Endothelial cell of umbilical vein (primary cell): ENCODE results near the gene PCSK6. TPM values are rescaled to one million over a fixed set of nuclear protein-coding genes. Genes with fewer than 3 reads are reported as not detected.

Source experiments
- BruUV-seq: library from RNA; stranded (reverse); fragments of 400-500 nt; replicated peaks from 2 replicates; lab custom pipeline; 2021; lab: Mats Ljungman, UMichigan
- CTCF ChIA-PET: fragments of 300-600, 350-600 bp; sonication (Branson Sonifier 250); formaldehyde crosslinking; loops from one replicate; lab custom pipeline; 2021; ENCODE audit warnings: antibody characterized with exemption, inconsistent platforms; lab: Charles Lee
- POLR2A ChIA-PET: fragments of 300-600, 350-600 bp; sonication (Branson Sonifier 250); formaldehyde crosslinking; loops from one replicate; lab custom pipeline; 2021; ENCODE audit warnings: antibody characterized with exemption, inconsistent platforms; lab: Charles Lee
- DNase-seq: peaks from one replicate; pipeline ENCODE4 v3.0.0-alpha.2; 2011; ENCODE audit warnings: low read depth, low spot score
- FAIRE-seq: peaks from 2 replicates; lab custom pipeline; 2011; peaks lifted over from hg19 to GRCh38; lab: Jason Lieb, UNC
- H2AFZ ChIP-seq: 2 replicates; pipeline ENCODE4 v1.6.0; 2012; ENCODE audit warnings: low read depth, low read length, control low read depth, inconsistent platforms
- H3K27ac ChIP-seq: 2 replicates; pipeline ENCODE4 v1.5.1; 2011; ENCODE audit warnings: low read depth, mild to moderate bottlenecking, control low read depth, low read length, moderate library complexity; ENCODE audit not compliant: insufficient read depth
- H3K27me3 ChIP-seq, 2 experiments: 2 replicates each; pipeline versions ENCODE4 v1.6.0 to v1.6.1; 2011; ENCODE audit warnings: low read length in 2 of 2, mixed read lengths in 1 of 2; ENCODE audit not compliant: control insufficient read depth in 2 of 2, insufficient read depth in 2 of 2
- H3K36me3 ChIP-seq, 2 experiments: 2 replicates in 1 of 2; 3 replicates in 1 of 2; pipeline ENCODE4 v1.5.1; 2011; ENCODE audit warnings: low read length in 2 of 2, mild to moderate bottlenecking in 1 of 2, moderate library complexity in 1 of 2; ENCODE audit not compliant: control insufficient read depth in 2 of 2, insufficient read depth in 2 of 2; ENCODE audit errors: extremely low read depth in 1 of 2
- H3K4me1 ChIP-seq: 3 replicates; pipeline ENCODE4 v1.5.1; 2011; ENCODE audit warnings: mild to moderate bottlenecking, low read length; ENCODE audit not compliant: control insufficient read depth, insufficient read depth; ENCODE audit errors: extremely low read depth
- H3K4me2 ChIP-seq: 2 replicates; pipeline ENCODE4 v1.6.1; 2011; ENCODE audit warnings: low read length, control low read depth, mixed read lengths; ENCODE audit not compliant: insufficient read depth
- H3K4me3 ChIP-seq, 3 experiments: fragments of 200-600 bp in 1 of 3; sonication (generic), shearing (Covaris generic) in 1 of 3; replicated peaks in 1 of 3; 2 replicates each; pipeline ENCODE4 v1.5.1; 2011 to 2016; ENCODE audit warnings: control low read depth in 3 of 3, low read length in 3 of 3, mild to moderate bottlenecking in 2 of 3, inconsistent platforms in 1 of 3, low read depth in 1 of 3, moderate library complexity in 1 of 3; ENCODE audit not compliant: insufficient read depth in 1 of 3
- H3K79me2 ChIP-seq: 2 replicates; pipeline ENCODE4 v1.6.0; 2012; ENCODE audit warnings: low read length, inconsistent platforms; ENCODE audit not compliant: control insufficient read depth, insufficient read depth
- H3K9ac ChIP-seq: replicated peaks from 2 replicates; pipeline ENCODE3; 2011; ENCODE audit warnings: low read length, control low read depth; ENCODE audit not compliant: insufficient read depth; ENCODE audit errors: extremely low read depth
- H3K9me1 ChIP-seq: replicated peaks from 3 replicates; pipeline ENCODE4 v1.6.0; 2011; ENCODE audit warnings: mild to moderate bottlenecking, low read length; ENCODE audit not compliant: control insufficient read depth, insufficient read depth; ENCODE audit errors: extremely low read depth
- H3K9me3 ChIP-seq: replicated peaks from 2 replicates; pipeline ENCODE4 v1.5.1; 2012; ENCODE audit warnings: low read length, inconsistent platforms; ENCODE audit not compliant: control insufficient read depth, insufficient read depth
- H4K20me1 ChIP-seq: replicated peaks from 2 replicates; pipeline ENCODE3; 2011; ENCODE audit warnings: mild to moderate bottlenecking, low read length; ENCODE audit not compliant: control insufficient read depth, insufficient read depth; ENCODE audit errors: extremely low read depth
- EZH2 ChIP-seq: IDR thresholded peaks from 2 replicates; pipeline ENCODE4 v1.6.1; 2012; ENCODE audit warnings: borderline replicate concordance, low read depth, mild to moderate bottlenecking, moderate library complexity, low read length, inconsistent platforms; ENCODE audit not compliant: severe bottlenecking
- FOS ChIP-seq: IDR thresholded peaks from 2 replicates; pipeline ENCODE4 v1.6.1; 2011; ENCODE audit warnings: mild to moderate bottlenecking, low read length, moderate library complexity, borderline replicate concordance; ENCODE audit not compliant: insufficient read depth
- GATA2 ChIP-seq: IDR thresholded peaks from 2 replicates; pipeline ENCODE4 v1.7.0; 2011; ENCODE audit warnings: low read depth, mild to moderate bottlenecking, moderate library complexity, mixed read lengths, low read length; ENCODE audit not compliant: insufficient read length, insufficient read depth
- JUN ChIP-seq: IDR thresholded peaks from 2 replicates; pipeline ENCODE4 v1.6.1; 2011; ENCODE audit warnings: borderline replicate concordance, low read depth; ENCODE audit not compliant: insufficient read length, insufficient read depth
- MYC ChIP-seq: IDR thresholded peaks from one replicate; pipeline ENCODE4 v1.6.1; 2011; ENCODE audit warnings: mild to moderate bottlenecking, low read depth, low read length
- POLR2A ChIP-seq: IDR thresholded peaks from 2 replicates; pipeline ENCODE4 v1.6.1; 2012; ENCODE audit warnings: low read depth, mild to moderate bottlenecking, control low read depth, low read length
- dilution Hi-C: fragments of 300-500 bp; cut with MboI; formaldehyde crosslinking; loops from one replicate; pipeline ENCODE4 v1.15.0; 2019; ENCODE audit warnings: low sequenced_read_pairs; ENCODE audit not compliant: extremely low pct_ligation_motif_present
- intact Hi-C: fragments of 100-400 bp; cut with micrococcal nuclease; formaldehyde crosslinking; loops from one replicate; pipeline ENCODE4 v1.10.0; 2022
- polyA plus RNA-seq, 4 experiments: library from polyadenylated mRNA; depleted of rRNA in 3 of 4; stranded (reverse) in 3 of 4; unstranded in 1 of 4; fragments of >200 nt; gene quantifications; 2 replicates each; pipeline versions ENCODE4 v1.2.1 to v1.2.3, GENCODE V29; 2011 to 2012; ENCODE audit warnings: missing spikeins in 1 of 4
- total RNA-seq: library from RNA; stranded (reverse); gene quantifications from 2 replicates; pipeline ENCODE4 v1.2.3, GENCODE V29; 2021
- TF ChIP-seq, protein P1 (sequence below), 2 donors: IDR thresholded peaks; 1 replicate in 1 of 2; 2 replicates in 1 of 2; pipeline ENCODE4 v1.5.1; 2011; ENCODE audit warnings: low read length in 2 of 2, mild to moderate bottlenecking in 2 of 2, moderate library complexity in 2 of 2, control low read depth in 1 of 2, inconsistent platforms in 1 of 2, low read depth in 1 of 2; ENCODE audit not compliant: insufficient read depth in 1 of 2; ENCODE audit errors: extremely low read depth in 1 of 2
- TF ChIP-seq, protein P2 (sequence below): IDR thresholded peaks from 2 replicates; pipeline ENCODE4 v1.6.1; 2011; ENCODE audit not compliant: insufficient read depth, insufficient read length

PCSK6 gene
- total and polyA plus RNA-seq, 2 donors (not counting 3 experiments of a cell fraction or from before 2014, with no cell fraction given): 0.18 to 0.69 TPM

DNA sequence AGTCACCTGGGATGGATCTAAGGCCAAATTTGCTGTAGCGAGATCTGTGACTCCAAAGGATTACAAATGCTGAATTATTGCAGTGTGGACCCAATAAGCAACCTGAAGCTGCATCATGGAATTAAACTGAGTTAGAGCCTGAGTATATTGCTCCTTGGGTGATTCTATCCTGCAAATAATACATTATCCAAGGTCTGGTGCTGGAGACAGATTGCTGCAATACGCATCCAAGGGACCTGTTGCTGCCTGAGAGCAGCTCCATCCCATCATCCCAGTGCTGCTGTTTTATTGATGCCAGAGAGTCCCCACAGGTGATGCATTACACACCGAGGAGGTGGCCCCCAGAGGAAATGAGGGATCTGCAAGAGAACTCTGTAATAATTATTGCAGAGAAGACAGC lies 31.6 kb upstream of the PCSK6 start:
- Histone ChIP-seq H3K9me3 (no peaks in the 10 kb centered on the region), H3K27ac (no peak overlapping the region), H3K36me3 (no peaks in the 10 kb centered on the region), H3K79me2 (no peaks in the 10 kb centered on the region), H3K4me1 (no peaks in the 10 kb centered on the region), H3K9ac (no peak overlapping the region), H2AFZ (no peak overlapping the region), H3K27me3 (peaks cover 0 to 2% of the 10 kb centered on the region in 2 experiments), H3K9me1 (no peaks in the 10 kb centered on the region), H3K4me2 (no peak overlapping the region), H3K4me3 (no peak overlapping the region), H4K20me1 (no peaks in the 10 kb centered on the region)
- CTCF ChIA-PET: no interaction called here
- POLR2A ChIA-PET: no interaction called here
- intact Hi-C loops (no loop called here), dilution Hi-C loops (no loop called here)
- FAIRE-seq (no peak), DNase-seq (no peak)
- no TSS peak for BruUV-seq
- TF ChIP-seq GATA2 (no peak), JUN (no peak), EZH2 (no peak), POLR2A (no peak), FOS (no peak), MYC (no peak)
- TF ChIP-seq, protein P1, sequence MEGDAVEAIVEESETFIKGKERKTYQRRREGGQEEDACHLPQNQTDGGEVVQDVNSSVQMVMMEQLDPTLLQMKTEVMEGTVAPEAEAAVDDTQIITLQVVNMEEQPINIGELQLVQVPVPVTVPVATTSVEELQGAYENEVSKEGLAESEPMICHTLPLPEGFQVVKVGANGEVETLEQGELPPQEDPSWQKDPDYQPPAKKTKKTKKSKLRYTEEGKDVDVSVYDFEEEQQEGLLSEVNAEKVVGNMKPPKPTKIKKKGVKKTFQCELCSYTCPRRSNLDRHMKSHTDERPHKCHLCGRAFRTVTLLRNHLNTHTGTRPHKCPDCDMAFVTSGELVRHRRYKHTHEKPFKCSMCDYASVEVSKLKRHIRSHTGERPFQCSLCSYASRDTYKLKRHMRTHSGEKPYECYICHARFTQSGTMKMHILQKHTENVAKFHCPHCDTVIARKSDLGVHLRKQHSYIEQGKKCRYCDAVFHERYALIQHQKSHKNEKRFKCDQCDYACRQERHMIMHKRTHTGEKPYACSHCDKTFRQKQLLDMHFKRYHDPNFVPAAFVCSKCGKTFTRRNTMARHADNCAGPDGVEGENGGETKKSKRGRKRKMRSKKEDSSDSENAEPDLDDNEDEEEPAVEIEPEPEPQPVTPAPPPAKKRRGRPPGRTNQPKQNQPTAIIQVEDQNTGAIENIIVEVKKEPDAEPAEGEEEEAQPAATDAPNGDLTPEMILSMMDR (IDR thresholded peaks at IDR 0.05; ENCODE audit: extremely low read depth in 1 of 2, insufficient read depth in 1 of 2, low read depth in 1 of 2, low read length in 2 of 2): no peak
- TF ChIP-seq, protein P2, sequence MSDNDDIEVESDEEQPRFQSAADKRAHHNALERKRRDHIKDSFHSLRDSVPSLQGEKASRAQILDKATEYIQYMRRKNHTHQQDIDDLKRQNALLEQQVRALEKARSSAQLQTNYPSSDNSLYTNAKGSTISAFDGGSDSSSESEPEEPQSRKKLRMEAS: no peak
